GM12865 (cell line): Measurements from ENCODE around the gene GPR52.
"Not testable (repeated sequence)": the region's sequence is repeated elsewhere in the genome, so short reads cannot be mapped to it uniquely, and the experiment has no call there.

Experiments used
- DNase-seq: peaks from one replicate; pipeline ENCODE4 v3.0.0; 2010; ENCODE audit warnings: low read depth
- H3K4me3 ChIP-seq: 2 replicates; pipeline ENCODE4 v1.5.1; 2011; ENCODE audit warnings: mild to moderate bottlenecking, low read depth, low read length, control low read depth
- TF ChIP-seq, protein P1 (sequence below): IDR thresholded peaks from 2 replicates; pipeline ENCODE4 v1.5.1; 2011; ENCODE audit warnings: low read length, control low read depth, low read depth, inconsistent platforms; ENCODE audit not compliant: insufficient read depth; ENCODE audit errors: missing control alignments

The GPR52 gene

DNA sequence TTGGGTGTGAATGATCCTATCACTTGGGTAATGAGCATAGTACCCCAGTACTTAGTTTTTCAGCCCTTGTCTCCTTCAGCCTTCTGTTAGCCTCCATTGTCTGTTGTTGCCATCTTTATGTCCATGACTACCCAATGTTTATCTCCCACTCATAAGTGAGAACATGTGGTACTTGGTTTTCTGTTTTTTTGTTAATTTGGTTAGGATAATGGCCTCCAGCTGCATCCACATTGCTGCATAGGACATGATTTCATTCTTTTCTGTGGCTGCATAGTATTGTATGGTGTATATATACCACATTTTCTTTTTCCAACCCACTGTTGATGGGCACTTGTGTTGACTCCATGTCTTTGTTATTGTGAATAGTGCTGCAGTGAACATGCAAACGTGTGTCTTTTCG lies 39.6 kb upstream of the GPR52 start:
- H3K4me3 ChIP-seq: no peak overlapping the region
- DNase-seq: no peak
- TF ChIP-seq, protein P1, sequence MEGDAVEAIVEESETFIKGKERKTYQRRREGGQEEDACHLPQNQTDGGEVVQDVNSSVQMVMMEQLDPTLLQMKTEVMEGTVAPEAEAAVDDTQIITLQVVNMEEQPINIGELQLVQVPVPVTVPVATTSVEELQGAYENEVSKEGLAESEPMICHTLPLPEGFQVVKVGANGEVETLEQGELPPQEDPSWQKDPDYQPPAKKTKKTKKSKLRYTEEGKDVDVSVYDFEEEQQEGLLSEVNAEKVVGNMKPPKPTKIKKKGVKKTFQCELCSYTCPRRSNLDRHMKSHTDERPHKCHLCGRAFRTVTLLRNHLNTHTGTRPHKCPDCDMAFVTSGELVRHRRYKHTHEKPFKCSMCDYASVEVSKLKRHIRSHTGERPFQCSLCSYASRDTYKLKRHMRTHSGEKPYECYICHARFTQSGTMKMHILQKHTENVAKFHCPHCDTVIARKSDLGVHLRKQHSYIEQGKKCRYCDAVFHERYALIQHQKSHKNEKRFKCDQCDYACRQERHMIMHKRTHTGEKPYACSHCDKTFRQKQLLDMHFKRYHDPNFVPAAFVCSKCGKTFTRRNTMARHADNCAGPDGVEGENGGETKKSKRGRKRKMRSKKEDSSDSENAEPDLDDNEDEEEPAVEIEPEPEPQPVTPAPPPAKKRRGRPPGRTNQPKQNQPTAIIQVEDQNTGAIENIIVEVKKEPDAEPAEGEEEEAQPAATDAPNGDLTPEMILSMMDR: no peak

DNA sequence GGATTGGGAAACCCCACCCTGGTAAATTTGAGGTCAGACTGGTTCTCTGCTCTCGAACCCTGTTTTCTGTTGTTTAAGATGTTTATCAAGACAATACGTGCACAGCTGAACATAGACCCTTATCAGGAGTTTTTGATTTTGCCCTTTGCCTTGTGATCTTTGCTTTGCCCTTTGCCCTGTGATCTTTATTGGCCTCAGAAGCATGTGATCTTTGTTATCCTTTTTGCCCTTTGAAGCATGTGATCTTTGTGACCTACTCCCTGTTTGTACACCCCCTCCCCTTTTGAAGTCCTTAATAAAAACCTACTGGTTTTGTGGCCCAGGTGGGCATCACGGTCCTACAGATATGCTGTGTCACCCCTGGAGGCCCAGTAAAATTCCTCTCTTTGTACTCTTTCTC lies 38.0 kb upstream of the GPR52 start:
- not testable (repeated sequence) for H3K4me3 ChIP-seq, DNase-seq

DNA sequence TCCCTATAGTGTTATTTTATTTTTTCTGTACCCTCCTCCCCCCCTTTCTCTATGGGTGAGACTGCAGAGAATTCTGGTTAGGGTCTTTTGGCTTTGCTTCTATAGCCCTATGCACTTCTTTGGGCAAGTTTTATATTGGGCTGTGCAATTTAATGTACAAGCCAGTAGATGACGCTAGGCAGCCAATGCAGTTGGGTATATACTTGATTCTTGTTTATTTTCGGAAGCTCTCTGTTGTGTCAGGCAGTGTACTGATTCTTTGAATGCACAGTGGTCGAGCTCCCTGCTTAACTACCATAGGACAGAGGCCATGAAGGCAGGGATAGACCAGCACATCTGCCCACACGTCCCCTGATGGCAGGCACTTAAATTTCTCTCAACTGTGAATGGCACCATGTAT lies 34.1 kb upstream of the GPR52 start:
- DNase-seq: no peak
- TF ChIP-seq, protein P1: no peak
- no peak overlapping the region for H3K4me3 ChIP-seq

DNA sequence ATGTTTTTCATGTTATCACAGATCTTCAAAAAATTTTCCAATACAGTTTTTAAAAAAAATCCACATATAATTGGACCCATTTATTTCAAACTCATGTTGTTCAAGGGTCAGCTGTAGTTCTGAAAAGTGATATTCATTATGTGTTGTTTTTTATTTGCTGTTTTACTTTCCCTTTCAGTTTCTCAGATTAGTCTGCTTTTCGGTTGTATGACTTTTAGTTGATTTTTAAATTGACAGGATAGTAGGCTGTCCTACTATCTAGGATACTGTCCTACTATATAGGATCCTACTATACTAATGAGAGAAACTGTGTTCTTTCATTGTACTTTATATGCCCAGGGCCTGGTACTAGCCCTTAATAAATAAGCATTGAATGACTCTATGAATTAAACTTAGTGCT lies 33.6 kb upstream of the GPR52 start:
- no peak for DNase-seq
- TF ChIP-seq, protein P1: no peak
- H3K4me3 ChIP-seq: no peak overlapping the region

DNA sequence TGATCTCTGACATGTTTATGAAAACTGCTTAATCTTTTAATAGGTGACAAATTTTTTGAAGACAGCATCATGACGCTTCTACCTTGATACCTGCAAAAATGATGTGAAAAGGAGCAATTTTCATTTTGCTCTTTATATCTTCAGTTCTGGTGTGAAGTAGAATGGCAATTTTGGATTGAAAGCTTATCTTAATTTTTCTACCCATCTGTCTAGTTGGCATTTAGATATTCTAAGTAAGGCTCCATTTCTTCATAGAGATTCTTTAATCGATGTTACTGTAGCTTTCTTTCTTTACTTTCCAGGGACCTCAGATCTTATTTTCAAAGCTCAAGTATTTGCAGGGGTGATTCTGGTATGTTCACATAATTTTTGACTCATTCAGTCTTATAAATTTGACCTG lies 32.3 kb upstream of the GPR52 start:
- no peak overlapping the region for H3K4me3 ChIP-seq
- DNase-seq: no peak
- TF ChIP-seq, protein P1: no peak

DNA sequence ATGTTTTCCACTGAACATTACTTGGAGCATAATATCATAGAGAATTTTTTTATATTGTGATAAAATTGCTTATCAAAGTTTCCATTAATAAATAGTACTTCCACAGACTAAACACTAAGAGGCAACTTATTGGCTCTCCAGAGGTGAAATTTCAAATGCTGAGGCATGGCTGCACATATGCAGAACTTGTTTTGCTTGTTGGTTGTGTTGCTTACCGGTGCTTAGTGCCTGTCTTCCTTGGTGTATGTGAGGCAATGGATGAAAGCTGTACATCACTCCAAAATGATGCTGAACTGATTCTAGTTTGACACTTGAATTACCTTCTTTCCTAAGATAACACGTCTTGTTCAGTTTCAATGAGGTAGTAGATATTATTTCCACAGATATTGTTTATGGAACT lies 29.8 kb upstream of the GPR52 start:
- TF ChIP-seq, protein P1: no peak
- no peak for DNase-seq
- H3K4me3 ChIP-seq: no peak overlapping the region

DNA sequence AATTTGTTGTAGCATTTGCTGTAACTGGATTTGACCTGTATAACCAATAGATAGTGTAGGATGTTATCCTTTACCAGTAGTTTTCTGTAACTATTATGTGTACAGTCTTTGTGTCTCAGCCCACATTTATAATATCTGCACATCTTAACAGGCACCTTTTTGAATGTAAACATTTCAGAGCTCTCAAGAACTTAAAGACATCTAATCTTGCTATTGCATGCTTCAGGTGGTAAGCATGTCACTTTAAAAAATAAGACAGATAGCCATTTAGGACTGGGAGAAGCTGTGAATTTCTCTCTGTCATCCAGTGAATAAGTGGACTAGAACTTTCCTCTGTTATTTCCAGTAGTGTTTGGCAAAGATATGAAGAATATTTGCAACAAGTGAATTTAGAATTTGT lies 22.6 kb upstream of the GPR52 start:
- TF ChIP-seq, protein P1: no peak
- H3K4me3 ChIP-seq: no peak overlapping the region
- no peak for DNase-seq

DNA sequence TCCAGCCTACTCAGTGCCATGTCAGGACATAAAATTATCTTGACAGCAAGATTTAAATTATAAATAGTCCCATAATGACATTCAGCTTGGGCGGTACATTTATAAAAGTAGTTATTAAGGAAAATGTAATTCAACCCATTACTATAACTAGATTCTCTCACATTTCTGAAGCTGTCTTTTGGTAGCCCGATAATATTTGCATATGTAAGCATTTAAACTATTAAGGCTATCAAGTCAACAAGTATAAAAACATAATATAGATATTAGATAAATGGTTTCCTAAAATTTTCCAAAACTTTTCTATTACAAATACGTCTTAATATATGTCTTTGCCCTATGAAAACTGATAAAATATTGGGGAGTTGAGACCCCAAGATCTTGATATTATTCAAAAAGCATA lies 21.6 kb upstream of the GPR52 start:
- H3K4me3 ChIP-seq: no peak overlapping the region
- TF ChIP-seq, protein P1: no peak
- no peak for DNase-seq
